Neutrophil (primary cell): ENCODE data around the gene PTPRJ.

Experiments
- H3K27ac ChIP-seq: fragments of 200-600 bp; sonication (generic); 2 replicates; pipeline ENCODE4 v1.5.1; 2016; ENCODE audit warnings: mild to moderate bottlenecking, moderate library complexity
- H3K27me3 ChIP-seq: fragments of 200-600 bp; sonication (generic); 2 replicates; pipeline ENCODE4 v1.6.0; 2016; ENCODE audit warnings: mild to moderate bottlenecking
- H3K36me3 ChIP-seq: fragments of 200-600 bp; sonication (generic); 2 replicates; pipeline ENCODE4 v1.5.1; 2017
- H3K4me1 ChIP-seq, 2 experiments: fragments of 200-600 bp in 1 of 2; sonication (generic) in 1 of 2; 1 replicate in 1 of 2; 2 replicates in 1 of 2; pipeline versions ENCODE4 v1.5.1 to v1.6.1; 2013 to 2016; ENCODE audit warnings: low read depth in 1 of 2, low read length in 1 of 2, mild to moderate bottlenecking in 1 of 2, moderate library complexity in 1 of 2; ENCODE audit not compliant: control insufficient read depth in 1 of 2, insufficient read depth in 1 of 2
- H3K4me3 ChIP-seq, 2 experiments: fragments of 200-600 bp in 1 of 2; sonication (generic) in 1 of 2; 1 replicate in 1 of 2; 2 replicates in 1 of 2; pipeline ENCODE4 v1.5.1; 2013 to 2016; ENCODE audit warnings: low read depth in 1 of 2, low read length in 1 of 2, mild to moderate bottlenecking in 1 of 2, moderate library complexity in 1 of 2
- H3K9me3 ChIP-seq: fragments of 200-600 bp; sonication (generic); 2 replicates; pipeline ENCODE4 v1.5.1; 2016
- TF ChIP-seq, protein P1 (sequence below): fragments of 200-600 bp; sonication (generic); IDR thresholded peaks from 2 replicates; pipeline ENCODE4 v1.5.1; 2016; ENCODE audit warnings: antibody characterized with exemption

PTPRJ gene

DNA sequence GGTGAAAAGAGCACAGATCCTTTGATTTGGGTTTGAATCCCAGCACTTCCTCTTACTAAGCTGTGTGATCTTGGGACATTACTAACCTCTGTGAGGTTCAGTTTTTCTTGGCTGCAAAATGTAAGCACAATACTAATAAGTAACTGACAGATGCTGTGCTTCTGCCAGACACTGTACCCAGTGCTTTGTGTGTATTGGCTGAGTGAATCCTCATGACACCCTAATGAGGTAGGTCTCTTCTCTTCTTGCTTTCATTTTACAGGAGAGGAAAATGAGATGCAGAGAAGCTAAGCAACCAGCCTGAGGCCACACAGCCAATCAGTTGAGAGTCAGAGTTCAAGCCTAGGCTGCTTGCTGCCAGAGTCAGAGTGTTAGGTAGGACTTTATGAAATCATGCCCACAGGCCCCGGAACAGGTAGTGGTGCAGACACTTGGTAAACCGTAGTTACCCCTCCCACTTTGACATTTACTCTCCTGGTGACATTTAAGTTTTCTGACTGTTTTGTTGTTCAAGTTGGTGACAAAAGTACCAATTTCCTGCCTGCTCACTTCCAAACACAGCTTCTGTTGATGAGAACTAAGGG, 21.2 kb downstream of the PTPRJ start:
- H3K4me1 ChIP-seq = peaks cover 87 to 92% of the 10 kb centered on the region in 2 experiments
- H3K9me3 ChIP-seq = no peaks in the 10 kb centered on the region
- TF ChIP-seq, protein P1, sequence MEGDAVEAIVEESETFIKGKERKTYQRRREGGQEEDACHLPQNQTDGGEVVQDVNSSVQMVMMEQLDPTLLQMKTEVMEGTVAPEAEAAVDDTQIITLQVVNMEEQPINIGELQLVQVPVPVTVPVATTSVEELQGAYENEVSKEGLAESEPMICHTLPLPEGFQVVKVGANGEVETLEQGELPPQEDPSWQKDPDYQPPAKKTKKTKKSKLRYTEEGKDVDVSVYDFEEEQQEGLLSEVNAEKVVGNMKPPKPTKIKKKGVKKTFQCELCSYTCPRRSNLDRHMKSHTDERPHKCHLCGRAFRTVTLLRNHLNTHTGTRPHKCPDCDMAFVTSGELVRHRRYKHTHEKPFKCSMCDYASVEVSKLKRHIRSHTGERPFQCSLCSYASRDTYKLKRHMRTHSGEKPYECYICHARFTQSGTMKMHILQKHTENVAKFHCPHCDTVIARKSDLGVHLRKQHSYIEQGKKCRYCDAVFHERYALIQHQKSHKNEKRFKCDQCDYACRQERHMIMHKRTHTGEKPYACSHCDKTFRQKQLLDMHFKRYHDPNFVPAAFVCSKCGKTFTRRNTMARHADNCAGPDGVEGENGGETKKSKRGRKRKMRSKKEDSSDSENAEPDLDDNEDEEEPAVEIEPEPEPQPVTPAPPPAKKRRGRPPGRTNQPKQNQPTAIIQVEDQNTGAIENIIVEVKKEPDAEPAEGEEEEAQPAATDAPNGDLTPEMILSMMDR = no peak
- H3K27me3 ChIP-seq = no peaks in the 10 kb centered on the region
- H3K27ac ChIP-seq = peak overlapping the region; percentile 95
- peak overlapping the region in 1 of 2 experiments; percentile 7 for H3K4me3 ChIP-seq
- no peaks in the 10 kb centered on the region for H3K36me3 ChIP-seq

GRCh38 chr11:48002561-48002960, 22.2 kb downstream of the PTPRJ start:
- H3K4me1 ChIP-seq = peaks cover 88 to 92% of the 10 kb centered on the region in 2 experiments
- TF ChIP-seq, protein P1 = no peak
- no peaks in the 10 kb centered on the region for H3K27me3 ChIP-seq
- peak overlapping the region; percentile 95 for H3K27ac ChIP-seq
- H3K36me3 ChIP-seq = no peaks in the 10 kb centered on the region
- H3K9me3 ChIP-seq = no peaks in the 10 kb centered on the region
- no peak overlapping the region for H3K4me3 ChIP-seq

- TF ChIP-seq, protein P1 = no peak
- peak overlapping the region; percentile 95 for H3K27ac ChIP-seq
- H3K9me3 ChIP-seq = no peaks in the 10 kb centered on the region
- no peaks in the 10 kb centered on the region for H3K36me3 ChIP-seq
- peak overlapping the region; percentile 9 to 56 for H3K4me3 ChIP-seq
- H3K27me3 ChIP-seq = no peaks in the 10 kb centered on the region
- peaks cover 92 to 94% of the 10 kb centered on the region in 2 experiments for H3K4me1 ChIP-seq
Observed at GRCh38 chr11:48003926-48004325, 23.6 kb downstream of the PTPRJ start.

- Histone ChIP-seq H3K9me3 (no peaks in the 10 kb centered on the region), H3K27me3 (no peaks in the 10 kb centered on the region), H3K27ac (peak overlapping the region; percentile 95), H3K4me3 (peak overlapping the region; percentile 9 to 56), H3K4me1 (peaks cover 92 to 94% of the 10 kb centered on the region in 2 experiments), H3K36me3 (no peaks in the 10 kb centered on the region)
- TF ChIP-seq, protein P1 = no peak
Observed at GRCh38 chr11:48004456-48004855, 24.1 kb downstream of the PTPRJ start.

GRCh38 chr11:48005136-48005535, 24.8 kb downstream of the PTPRJ start:
- Histone ChIP-seq H3K27me3 (no peaks in the 10 kb centered on the region), H3K4me1 (peaks cover 96 to 99% of the 10 kb centered on the region in 2 experiments), H3K9me3 (no peaks in the 10 kb centered on the region), H3K27ac (peak overlapping the region; percentile 95), H3K36me3 (no peaks in the 10 kb centered on the region), H3K4me3 (peak overlapping the region in 1 of 2 experiments; percentile 56)
- TF ChIP-seq, protein P1 = no peak
